HT1080 (cell line): ENCODE data around the gene LMO1. TPM values are rescaled to one million over a fixed set of nuclear protein-coding genes. Genes with fewer than 3 reads are reported as not detected.
A peak's percentile ranks its signal among the peaks of the same experiment; 100 is the strongest.

Experiments
- DNase-seq: peaks from one replicate; pipeline ENCODE4 v3.0.0-alpha.2; 2015; ENCODE audit warnings: low read depth
- total RNA-seq: library from RNA; depleted of rRNA; stranded (reverse); fragments of >200 nt; shearing (Covaris generic); gene quantifications from 2 replicates; pipeline ENCODE4 v1.2.3, GENCODE V29; 2014

The LMO1 gene
- total RNA-seq, 1 experiment from 2014 or later: 0.18 TPM

- peak; percentile 63 for DNase-seq
Measured at GRCh38 chr11:8207080-8208000, 56.3 kb downstream of the LMO1 start.

GRCh38 chr11:8206251-8207079, 57.2 kb downstream of the LMO1 start:
- DNase-seq: no peak

- DNase-seq: no peak
Measured at GRCh38 chr11:8205566-8205965, 58.1 kb downstream of the LMO1 start.

- DNase-seq: no peak
Measured at GRCh38 chr11:8204596-8204995, 59.1 kb downstream of the LMO1 start.

- no peak for DNase-seq
Measured at GRCh38 chr11:8204025-8204424, 59.7 kb downstream of the LMO1 start.

- no peak for DNase-seq
Measured at GRCh38 chr11:8203414-8203715, 60.3 kb downstream of the LMO1 start.

- no peak for DNase-seq
Measured at GRCh38 chr11:8202516-8203413, 60.9 kb downstream of the LMO1 start.

- no peak for DNase-seq
Measured at GRCh38 chr11:8201644-8202365, 61.9 kb downstream of the LMO1 start.

- no peak for DNase-seq
Measured at GRCh38 chr11:8199676-8200075, 64.0 kb downstream of the LMO1 start.

- no peak for DNase-seq
Measured at GRCh38 chr11:8196749-8197148, 66.9 kb downstream of the LMO1 start.

- DNase-seq: no peak
Measured at GRCh38 chr11:8194956-8195355, 68.7 kb downstream of the LMO1 start.

- DNase-seq: no peak
Measured at GRCh38 chr11:8192896-8193209, 70.8 kb downstream of the LMO1 start.

- DNase-seq: peak; percentile 49
Measured at GRCh38 chr11:8192016-8192895, 71.4 kb downstream of the LMO1 start.

- DNase-seq: no peak
Measured at GRCh38 chr11:8190431-8190830, 73.2 kb downstream of the LMO1 start.

- DNase-seq: no peak
Measured at GRCh38 chr11:8186429-8186828, 77.2 kb downstream of the LMO1 start.

GRCh38 chr11:8183111-8183510, 80.6 kb downstream of the LMO1 start:
- no peak for DNase-seq

GRCh38 chr11:8180469-8180868, 83.2 kb downstream of the LMO1 start:
- no peak for DNase-seq

GRCh38 chr11:8178297-8178696, 85.4 kb downstream of the LMO1 start:
- no peak for DNase-seq

GRCh38 chr11:8177136-8177535, 86.5 kb downstream of the LMO1 start:
- DNase-seq: no peak
